PFSK-1 (cell line): Measurements from ENCODE around the gene CABLES1.

ENCODE experiments used
- FOXP2 ChIP-seq: optimal IDR thresholded peaks from 2 replicates; pipeline ENCODE3; 2011; ENCODE audit warnings: borderline replicate concordance, control low read depth, inconsistent platforms; ENCODE audit not compliant: insufficient read depth; ENCODE audit errors: extremely low read length, extremely low read depth
- POLR2AphosphoS5 ChIP-seq: IDR thresholded peaks from 2 replicates; pipeline ENCODE4 v1.6.1; 2012; ENCODE audit warnings: low read depth, mild to moderate bottlenecking, control low read depth, low read length, moderate library complexity
- SIN3A ChIP-seq: IDR thresholded peaks from 2 replicates; pipeline ENCODE4 v1.6.1; 2012; ENCODE audit warnings: mild to moderate bottlenecking, low read length, moderate library complexity, borderline replicate concordance; ENCODE audit not compliant: insufficient read depth
- TAF1 ChIP-seq: IDR thresholded peaks from 2 replicates; pipeline ENCODE4 v1.6.1; 2012; ENCODE audit warnings: low read length, control low read depth, borderline replicate concordance; ENCODE audit not compliant: insufficient read depth
- TF ChIP-seq, protein P1 (sequence below), 2 experiments: IDR thresholded peaks; 2 replicates each; pipeline versions ENCODE4 v1.6.1 to v1.8.0; 2011 to 2012; ENCODE audit warnings: low read depth in 2 of 2, low read length in 2 of 2, control low read depth in 1 of 2, inconsistent platforms in 1 of 2, mild to moderate bottlenecking in 1 of 2, moderate library complexity in 1 of 2; ENCODE audit not compliant: insufficient read depth in 1 of 2

Gene CABLES1

DNA sequence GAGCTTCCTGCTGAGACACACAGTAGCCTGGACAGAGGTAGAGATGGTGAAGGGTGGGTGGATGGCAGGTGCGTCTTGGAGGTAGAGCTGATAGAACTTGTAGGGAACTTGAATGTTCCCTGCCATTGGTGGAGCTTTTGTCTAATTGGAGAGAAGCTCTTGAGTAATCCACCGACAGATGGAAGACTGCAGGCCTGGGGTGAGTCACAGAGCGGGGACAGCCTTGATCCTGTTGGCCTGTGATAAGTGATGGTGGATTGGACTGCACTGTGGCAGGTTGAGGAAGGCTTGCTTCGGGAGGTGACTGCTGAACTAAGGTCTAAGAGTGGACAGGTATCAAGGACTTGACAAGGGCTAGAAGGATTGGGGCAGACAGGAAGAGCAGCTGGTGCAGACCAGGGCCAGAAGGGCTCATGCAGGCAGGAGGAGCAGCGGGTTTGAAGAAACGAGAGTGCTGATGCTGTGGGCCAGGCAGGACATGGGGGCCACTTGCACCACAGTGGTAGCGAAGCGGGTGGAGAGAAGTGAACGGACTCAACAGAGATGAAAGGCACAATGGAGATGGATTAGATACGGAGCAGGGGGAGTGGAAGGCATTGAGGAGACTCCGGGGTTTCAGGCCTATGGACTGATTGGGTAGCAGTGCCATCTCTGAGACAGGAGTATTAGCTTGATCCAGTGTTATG lies 16.3 kb downstream of the CABLES1 start:
- TF ChIP-seq SIN3A (no peak), POLR2AphosphoS5 (no peak), FOXP2 (no peak), TAF1 (no peak)
- TF ChIP-seq, protein P1, sequence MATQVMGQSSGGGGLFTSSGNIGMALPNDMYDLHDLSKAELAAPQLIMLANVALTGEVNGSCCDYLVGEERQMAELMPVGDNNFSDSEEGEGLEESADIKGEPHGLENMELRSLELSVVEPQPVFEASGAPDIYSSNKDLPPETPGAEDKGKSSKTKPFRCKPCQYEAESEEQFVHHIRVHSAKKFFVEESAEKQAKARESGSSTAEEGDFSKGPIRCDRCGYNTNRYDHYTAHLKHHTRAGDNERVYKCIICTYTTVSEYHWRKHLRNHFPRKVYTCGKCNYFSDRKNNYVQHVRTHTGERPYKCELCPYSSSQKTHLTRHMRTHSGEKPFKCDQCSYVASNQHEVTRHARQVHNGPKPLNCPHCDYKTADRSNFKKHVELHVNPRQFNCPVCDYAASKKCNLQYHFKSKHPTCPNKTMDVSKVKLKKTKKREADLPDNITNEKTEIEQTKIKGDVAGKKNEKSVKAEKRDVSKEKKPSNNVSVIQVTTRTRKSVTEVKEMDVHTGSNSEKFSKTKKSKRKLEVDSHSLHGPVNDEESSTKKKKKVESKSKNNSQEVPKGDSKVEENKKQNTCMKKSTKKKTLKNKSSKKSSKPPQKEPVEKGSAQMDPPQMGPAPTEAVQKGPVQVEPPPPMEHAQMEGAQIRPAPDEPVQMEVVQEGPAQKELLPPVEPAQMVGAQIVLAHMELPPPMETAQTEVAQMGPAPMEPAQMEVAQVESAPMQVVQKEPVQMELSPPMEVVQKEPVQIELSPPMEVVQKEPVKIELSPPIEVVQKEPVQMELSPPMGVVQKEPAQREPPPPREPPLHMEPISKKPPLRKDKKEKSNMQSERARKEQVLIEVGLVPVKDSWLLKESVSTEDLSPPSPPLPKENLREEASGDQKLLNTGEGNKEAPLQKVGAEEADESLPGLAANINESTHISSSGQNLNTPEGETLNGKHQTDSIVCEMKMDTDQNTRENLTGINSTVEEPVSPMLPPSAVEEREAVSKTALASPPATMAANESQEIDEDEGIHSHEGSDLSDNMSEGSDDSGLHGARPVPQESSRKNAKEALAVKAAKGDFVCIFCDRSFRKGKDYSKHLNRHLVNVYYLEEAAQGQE (IDR thresholded peaks at IDR 0.05; ENCODE audit: insufficient read depth in 1 of 2, low read depth in 2 of 2, low read length in 2 of 2) = no peak

DNA sequence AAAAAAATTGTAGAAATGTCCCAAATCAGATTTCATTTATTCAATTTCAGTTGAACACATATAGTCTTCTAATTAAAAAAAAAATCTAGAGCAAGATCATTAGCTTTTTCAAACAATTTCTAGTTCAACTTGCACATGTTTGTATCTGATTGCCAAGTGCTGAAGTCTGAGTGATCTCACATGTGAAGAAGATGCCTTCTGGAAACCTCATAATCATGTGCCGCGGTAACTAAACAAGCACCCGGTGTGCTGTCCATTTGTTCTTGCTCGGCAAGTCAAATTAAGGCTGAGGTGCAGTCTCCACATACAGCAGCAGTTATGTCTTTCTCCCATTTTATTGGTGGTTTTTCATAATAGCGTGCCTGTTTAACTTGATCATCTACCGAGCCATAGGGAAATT lies 18.7 kb downstream of the CABLES1 start:
- TF ChIP-seq SIN3A = no peak
- TF ChIP-seq POLR2AphosphoS5 = no peak

DNA sequence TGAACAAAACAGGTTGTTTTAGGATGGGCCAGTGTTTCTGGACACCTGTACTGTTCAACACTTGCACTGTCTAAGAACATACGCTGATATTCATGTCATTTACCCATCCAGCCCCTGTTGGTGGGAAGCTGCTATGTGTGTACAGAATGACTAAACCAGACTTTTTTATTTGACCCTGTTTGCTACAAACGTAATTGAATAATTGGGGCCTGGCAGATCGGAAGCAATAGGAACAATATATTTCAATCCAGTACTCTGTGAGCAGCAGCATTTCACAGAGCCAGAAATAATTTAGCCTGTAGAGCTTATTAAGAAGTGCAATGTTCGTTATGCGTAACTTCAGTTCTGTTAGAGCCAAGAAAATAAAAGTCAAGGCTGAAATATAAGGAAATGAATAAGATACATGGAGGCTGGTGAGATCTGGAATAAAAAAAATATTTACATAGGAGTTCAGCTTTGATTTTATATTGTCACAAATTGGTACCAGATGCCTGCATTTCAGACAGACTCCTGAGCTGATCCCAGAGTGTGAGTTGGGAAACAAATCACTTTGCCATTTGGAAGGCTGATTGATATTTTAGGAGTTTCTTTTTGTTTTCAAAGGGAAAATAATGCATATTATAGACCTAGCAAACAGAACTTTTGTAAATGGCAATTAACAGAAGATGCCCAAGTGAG lies 19.7 kb downstream of the CABLES1 start:
- TF ChIP-seq FOXP2 (no peak), SIN3A (no peak), POLR2AphosphoS5 (no peak), TAF1 (no peak)
- TF ChIP-seq, protein P1 (IDR thresholded peaks at IDR 0.05; ENCODE audit: insufficient read depth in 1 of 2, low read depth in 2 of 2, low read length in 2 of 2) = no peak

- no peak for TF ChIP-seq TAF1
- TF ChIP-seq FOXP2 = no peak
- no peak for TF ChIP-seq SIN3A
- TF ChIP-seq, protein P1 (IDR thresholded peaks at IDR 0.05; ENCODE audit: insufficient read depth in 1 of 2, low read depth in 2 of 2, low read length in 2 of 2) = no peak
- TF ChIP-seq POLR2AphosphoS5 = no peak
Measured at GRCh38 chr18:23155537-23155936, 20.3 kb downstream of the CABLES1 start.

DNA sequence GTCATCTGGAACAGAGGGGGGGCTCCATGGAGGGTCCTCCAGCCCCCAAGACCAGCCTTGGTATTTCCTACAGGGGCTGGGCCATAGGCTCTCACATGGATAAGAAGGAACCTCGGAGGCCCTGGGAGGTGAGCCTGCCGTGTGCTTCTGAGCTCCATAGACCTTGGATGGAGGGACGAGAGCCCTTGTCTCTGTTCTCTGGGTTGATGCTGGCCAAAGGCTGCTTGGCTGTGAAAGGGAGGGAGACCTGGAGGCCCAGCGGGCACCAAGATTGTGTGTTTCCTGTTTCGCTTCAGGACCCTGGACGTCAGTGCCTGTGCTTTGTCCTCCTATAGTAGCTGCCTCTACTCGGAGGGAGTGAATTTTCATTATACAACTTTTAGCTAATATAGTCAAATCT lies 20.8 kb downstream of the CABLES1 start:
- TF ChIP-seq, protein P1 (IDR thresholded peaks at IDR 0.05; ENCODE audit: insufficient read depth in 1 of 2, low read depth in 2 of 2, low read length in 2 of 2) = peak in 1 of 2 experiments; percentile 67; a peak in 2 of 4 replicates
- TF ChIP-seq POLR2AphosphoS5 = no peak
